Neural progenitor cell (in vitro differentiated cells): ENCODE results near the gene ACMSD.
"Not testable (repeated sequence)": the region's sequence is repeated elsewhere in the genome, so short reads cannot be mapped to it uniquely, and the experiment has no call there.

Source experiments
- EZH2phosphoT487 ChIP-seq: fragments of 200-600 bp; sonication (generic); IDR thresholded peaks from 2 replicates; pipeline ENCODE4 v1.6.1; 2017; ENCODE audit warnings: antibody characterized with exemption
- TF ChIP-seq, protein P1 (sequence below): fragments of 200-600 bp; sonication (generic); IDR thresholded peaks from 2 replicates; pipeline ENCODE4 v1.5.1; 2017; ENCODE audit warnings: antibody characterized with exemption, mild to moderate bottlenecking

DNA sequence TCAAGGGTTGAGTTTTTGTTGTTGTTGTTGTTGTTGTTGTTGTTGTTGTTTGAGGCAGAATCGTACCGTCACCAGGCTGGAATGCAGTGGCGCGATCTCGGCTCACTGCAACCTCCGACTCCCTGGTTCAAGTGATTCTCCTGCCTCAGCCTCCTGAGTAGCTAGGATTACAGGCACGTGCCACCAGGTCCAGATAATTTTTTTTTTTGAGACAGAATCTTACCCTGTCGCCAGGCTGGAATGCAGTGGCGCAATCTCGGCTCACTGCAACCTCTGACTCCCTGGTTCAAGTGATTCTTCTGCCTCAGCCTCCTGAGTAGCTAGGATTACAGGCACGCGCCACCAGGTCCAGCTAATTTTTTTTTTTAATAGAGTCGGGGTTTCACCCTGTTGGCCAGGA lies 65.3 kb downstream of the ACMSD start:
- TF ChIP-seq, protein P1, sequence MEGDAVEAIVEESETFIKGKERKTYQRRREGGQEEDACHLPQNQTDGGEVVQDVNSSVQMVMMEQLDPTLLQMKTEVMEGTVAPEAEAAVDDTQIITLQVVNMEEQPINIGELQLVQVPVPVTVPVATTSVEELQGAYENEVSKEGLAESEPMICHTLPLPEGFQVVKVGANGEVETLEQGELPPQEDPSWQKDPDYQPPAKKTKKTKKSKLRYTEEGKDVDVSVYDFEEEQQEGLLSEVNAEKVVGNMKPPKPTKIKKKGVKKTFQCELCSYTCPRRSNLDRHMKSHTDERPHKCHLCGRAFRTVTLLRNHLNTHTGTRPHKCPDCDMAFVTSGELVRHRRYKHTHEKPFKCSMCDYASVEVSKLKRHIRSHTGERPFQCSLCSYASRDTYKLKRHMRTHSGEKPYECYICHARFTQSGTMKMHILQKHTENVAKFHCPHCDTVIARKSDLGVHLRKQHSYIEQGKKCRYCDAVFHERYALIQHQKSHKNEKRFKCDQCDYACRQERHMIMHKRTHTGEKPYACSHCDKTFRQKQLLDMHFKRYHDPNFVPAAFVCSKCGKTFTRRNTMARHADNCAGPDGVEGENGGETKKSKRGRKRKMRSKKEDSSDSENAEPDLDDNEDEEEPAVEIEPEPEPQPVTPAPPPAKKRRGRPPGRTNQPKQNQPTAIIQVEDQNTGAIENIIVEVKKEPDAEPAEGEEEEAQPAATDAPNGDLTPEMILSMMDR, result not testable (repeated sequence)
- TF ChIP-seq EZH2phosphoT487, result not testable (repeated sequence)
